NCI-H748 (cell line): ENCODE data around the gene ADGRA1.
"Not testable (repeated sequence)": the region's sequence is repeated elsewhere in the genome, so short reads cannot be mapped to it uniquely, and the experiment has no call there.

Experiments used
- DNase-seq: peaks from one replicate; lab custom pipeline; 2025; ENCODE audit not compliant: unreplicated experiment; lab: John Stamatoyannopoulos, UW

ADGRA1 gene

DNA sequence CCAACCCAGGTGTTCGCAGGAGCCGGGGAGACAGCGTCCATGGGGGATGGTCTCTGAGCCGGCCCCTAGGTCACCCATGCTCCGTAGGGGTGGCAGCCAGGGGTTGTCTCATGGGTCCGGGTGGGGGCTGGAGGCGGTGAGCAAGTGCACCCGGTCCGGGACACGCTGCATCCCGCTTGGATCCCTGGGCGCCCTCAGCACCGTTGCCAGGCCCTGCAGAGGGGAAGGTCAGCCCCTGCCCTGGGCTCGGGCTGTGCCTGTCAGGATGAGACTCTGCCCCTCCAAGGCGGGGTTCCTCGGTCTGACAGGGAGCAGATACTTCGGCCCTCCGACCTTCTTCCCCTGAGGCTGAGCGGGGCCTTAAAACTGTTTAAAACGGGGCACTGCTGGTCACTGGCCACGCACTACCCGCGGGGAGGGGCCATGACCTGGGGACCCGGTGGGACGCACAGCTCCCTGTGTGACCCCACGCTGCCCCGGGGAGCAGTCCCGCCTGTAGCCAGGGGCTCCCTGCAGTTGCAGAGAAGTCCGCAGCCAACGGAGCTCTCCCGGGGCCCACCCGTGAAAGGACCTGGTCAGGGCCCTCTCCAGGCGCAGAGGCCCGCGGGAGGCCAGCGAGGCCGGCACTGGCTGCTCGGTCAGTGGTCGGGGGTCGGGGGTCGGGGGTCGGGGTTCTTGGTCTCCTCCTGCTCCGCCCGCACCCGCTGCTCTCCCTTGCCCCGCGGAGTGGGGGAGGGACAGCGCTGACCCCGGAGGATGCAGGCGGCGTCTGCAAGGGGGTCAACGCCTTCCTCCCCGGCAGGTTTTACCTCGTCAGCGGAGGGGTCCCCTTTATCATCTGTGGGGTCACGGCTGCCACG, 38.9 kb downstream of the ADGRA1 start:
- DNase-seq = no peak

GRCh38 chr10:133127291-133128125, 39.8 kb downstream of the ADGRA1 start:
- DNase-seq = no peak

- DNase-seq = no peak
Observed at GRCh38 chr10:133128126-133129070, 40.7 kb downstream of the ADGRA1 start.

GRCh38 chr10:133129071-133129858, 41.5 kb downstream of the ADGRA1 start:
- DNase-seq = no peak

GRCh38 chr10:133129859-133130495, 42.3 kb downstream of the ADGRA1 start:
- DNase-seq = no peak

DNA sequence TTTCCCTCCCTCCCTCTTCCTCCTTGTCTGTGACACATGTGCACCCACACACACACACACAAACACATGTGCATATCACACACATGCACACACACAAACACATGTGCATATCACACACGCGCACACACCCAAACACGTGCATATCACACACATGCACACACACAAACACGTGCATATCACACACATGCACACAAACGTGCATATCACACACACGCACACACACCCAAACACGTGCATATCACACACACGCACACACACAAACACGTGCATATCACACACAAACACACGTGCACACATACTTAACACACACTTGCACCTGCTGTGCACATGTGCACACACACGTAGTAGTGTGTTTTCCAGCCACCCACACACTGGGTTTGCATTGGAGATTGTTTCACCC, 42.9 kb downstream of the ADGRA1 start:
- no peak for DNase-seq

- DNase-seq = no peak
Observed at GRCh38 chr10:133131053-133131452, 43.3 kb downstream of the ADGRA1 start.

DNA sequence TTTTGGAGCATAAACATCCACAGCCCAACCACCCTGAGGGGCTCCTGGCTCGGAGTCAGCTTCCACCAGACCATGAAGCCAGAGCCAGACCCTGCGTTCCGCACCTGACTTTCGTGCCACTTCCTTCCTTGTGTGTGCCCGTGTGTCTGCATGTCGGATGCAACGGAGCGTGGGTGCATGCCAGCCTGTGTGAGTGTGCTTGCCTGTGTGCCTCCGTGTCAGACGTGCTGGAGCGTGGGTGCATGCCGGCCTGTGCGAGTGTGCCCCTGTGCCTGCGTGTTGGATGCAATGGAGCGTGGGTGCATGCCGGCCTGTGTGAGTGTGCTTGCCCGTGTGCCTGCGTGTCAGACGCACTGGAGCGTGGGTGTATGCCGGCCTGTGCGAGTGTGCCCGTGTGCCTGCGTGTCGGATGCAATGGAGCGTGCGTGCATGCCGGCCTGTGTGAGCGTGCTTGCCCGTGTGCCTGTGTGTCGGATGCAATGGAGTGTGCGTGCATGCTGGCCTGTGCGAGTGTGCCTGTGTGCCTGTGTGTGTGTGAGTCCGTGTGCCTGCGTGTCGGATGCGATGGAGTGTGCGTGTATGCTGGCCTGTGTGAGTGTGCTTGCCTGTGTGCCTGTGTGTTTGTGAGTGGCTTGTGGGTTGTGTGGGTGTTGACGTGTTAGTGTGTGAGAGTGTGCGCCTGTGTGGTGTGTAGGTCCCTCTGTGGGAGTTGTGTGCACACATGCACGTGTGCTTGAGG, 44.2 kb downstream of the ADGRA1 start:
- no peak for DNase-seq

DNA sequence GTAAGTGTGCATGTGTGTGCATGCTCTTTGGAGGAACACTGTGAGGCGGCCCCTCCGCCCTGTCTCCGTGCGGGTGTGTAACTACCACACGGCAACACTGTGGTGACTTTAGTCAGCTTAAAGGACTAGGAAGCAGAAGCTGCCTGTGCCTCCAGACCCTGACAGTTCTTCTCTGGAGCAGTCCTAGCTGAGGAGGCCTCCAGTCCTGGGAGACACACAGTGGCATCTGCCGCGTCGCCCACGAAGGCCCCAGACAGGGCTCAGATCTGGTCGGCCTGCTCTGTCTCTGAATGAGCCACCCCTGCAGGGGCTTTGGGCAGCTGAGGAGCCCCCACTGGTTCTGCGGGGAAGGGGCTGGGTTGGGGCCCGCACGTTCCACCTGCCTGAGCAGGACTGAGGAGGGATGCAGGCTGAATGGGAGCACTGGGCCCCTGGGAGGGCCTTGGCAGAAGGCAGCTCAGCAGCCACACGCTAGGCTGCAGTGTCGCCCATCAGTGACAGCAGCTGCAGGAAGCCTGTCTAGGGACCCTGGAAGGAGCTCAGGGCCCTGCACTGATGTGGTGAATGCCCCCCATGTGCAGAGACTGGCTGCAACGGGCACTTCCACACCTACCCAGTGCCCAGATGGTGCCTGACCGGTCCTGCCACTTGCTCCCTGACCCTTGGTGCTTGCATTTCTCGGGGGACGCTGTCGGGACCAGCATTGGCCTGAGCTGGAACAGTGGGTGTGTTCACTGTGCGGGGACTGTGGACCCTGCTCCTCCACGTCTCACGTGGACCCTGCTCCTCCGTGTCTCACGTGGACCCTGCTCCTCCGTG, 45.0 kb downstream of the ADGRA1 start:
- DNase-seq = no peak

DNA sequence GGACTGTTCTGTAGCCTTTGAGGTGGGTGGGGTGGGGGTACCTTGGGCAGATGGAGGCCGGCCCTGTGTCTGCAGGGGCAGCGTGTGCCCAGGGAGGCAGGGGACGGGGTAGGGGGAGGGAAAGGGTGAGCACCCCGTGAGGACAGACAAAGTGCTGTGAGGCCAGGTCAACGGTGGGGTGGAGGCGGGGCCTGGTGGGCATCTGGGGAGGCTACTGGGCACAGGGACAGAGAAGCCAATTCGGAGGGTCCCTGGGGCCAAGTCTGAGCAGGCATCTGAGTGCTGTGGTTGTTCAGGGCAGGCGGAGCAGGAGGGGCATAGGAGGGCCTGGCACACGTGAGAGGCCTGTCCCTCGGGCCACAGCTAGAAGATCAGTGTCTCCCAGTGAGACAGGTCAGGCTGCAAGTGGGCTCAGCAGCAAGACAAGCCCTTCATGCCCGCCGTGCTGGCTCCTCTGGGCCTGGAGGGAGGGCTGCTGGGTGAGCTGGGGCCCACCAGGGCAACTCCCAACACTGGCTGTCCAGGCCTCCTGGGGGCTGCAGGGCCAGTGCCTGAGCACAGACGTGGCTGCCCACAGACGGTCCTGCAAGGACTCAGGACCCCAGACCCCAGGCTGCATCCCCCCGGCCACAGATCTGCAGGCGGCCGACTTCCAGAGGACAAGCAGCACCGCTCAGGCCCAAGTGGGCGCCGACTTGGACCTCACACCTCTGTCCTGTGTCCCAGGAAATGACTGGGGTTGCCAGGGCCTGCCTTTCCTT, 45.9 kb downstream of the ADGRA1 start:
- no peak for DNase-seq

- DNase-seq = no peak
Observed at GRCh38 chr10:133134411-133135115, 46.8 kb downstream of the ADGRA1 start.

GRCh38 chr10:133135116-133135465, 47.4 kb downstream of the ADGRA1 start:
- no peak for DNase-seq

- not testable (repeated sequence) for DNase-seq
Observed at GRCh38 chr10:133137486-133138145, 49.9 kb downstream of the ADGRA1 start.

DNA sequence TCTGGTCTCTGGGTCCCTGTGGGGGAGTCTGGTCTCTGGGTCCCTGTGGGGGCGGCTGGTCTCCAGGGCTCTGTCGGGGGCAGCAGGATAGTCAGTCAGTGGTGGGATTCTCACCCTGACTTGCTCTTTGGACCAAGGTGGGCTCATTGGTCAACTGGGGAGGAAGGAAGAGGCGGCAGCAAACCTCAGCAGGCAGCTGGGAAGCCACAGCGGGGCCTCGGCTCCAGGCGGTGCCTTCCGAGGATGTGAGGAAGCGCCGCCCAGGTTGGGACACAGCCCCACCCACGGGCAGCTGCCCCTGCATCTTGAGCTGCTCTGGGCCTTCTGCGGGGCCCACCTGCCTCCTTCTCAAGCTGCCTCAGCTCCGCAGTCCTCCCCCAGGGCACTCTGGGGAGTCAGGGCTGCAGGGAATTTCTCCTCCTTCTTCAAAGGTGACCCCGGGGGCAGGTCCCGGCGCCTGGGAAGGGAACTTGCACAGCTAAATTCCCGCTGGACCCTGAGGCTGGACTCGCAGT, 51.9 kb downstream of the ADGRA1 start:
- DNase-seq = no peak

GRCh38 chr10:133140417-133141143, 52.9 kb downstream of the ADGRA1 start:
- no peak for DNase-seq
